Dedifferentiated amniotic fluid mesenchymal stem cell (primary cell): ENCODE results near the gene JOSD2.

Experiments
- DNase-seq: peaks from one replicate; pipeline ENCODE4 v3.0.0-alpha.2; 2016; ENCODE audit errors: extremely low spot score

The JOSD2 gene

DNA sequence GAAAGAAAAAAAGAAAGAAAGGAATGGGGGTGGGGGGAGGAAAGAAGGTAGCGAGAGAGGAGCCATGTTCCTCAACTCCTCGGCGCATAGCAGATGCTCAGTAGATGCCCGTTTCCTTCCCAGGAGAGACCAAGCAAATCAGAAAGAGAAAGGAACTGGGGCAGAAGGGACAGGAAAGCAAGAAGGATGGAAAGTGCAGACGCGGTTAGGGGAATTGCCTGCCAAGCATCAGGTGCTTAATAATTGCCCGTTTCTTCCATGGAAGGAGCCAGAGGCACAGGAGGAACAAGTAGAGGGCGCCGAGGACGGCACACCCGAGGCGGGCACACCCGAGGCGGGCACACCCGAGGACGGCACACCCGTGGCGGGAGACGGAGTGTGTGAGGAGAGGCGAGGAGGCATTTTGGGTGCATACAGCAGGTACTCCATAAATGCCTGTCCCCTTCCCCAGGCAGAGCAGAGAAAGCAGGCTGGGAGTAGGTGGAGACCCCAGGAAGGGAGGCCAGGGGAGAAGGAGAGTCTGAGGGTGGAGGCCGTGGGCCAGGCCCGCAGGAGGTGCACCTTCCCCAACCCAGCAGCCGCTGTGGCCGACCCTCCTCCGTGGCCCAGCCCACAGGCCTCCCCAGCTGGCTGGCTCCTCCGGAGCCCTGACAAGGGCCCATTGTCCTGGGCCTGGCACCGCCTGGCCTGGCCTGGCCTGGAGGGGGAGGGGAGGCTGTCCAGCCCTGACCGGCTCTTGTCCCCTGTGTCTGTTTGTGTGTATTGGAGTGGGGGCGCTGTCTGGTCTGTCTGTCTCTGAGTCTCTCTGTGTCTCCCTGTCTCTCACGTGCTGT lies 14.6 kb downstream of the JOSD2 start:
- no peak for DNase-seq

DNA sequence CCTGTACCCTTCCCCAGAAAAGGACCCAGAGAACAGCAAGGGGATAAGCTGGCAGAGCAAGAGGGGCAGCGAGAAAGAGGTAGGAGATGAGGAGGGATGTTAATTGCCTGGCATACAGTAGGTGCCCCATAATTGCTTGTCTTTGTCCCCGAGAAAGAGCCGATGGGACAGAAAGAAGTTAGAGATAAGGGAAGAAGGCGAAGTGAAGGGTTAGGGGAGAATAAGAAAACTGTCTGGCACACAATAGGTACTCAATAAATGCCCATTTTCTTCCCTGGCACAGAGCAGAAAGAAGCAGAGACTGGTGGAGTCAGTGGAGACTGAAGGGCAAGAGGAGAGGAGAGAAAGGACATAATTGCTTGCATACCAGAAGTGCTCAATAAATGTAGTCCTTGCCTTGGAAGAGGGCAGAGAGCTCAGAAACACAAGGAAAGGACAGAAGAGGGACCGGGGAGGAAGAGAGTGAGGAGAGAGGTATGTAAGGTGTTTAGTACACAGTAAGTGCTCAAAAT lies 15.9 kb downstream of the JOSD2 start:
- no peak for DNase-seq

DNA sequence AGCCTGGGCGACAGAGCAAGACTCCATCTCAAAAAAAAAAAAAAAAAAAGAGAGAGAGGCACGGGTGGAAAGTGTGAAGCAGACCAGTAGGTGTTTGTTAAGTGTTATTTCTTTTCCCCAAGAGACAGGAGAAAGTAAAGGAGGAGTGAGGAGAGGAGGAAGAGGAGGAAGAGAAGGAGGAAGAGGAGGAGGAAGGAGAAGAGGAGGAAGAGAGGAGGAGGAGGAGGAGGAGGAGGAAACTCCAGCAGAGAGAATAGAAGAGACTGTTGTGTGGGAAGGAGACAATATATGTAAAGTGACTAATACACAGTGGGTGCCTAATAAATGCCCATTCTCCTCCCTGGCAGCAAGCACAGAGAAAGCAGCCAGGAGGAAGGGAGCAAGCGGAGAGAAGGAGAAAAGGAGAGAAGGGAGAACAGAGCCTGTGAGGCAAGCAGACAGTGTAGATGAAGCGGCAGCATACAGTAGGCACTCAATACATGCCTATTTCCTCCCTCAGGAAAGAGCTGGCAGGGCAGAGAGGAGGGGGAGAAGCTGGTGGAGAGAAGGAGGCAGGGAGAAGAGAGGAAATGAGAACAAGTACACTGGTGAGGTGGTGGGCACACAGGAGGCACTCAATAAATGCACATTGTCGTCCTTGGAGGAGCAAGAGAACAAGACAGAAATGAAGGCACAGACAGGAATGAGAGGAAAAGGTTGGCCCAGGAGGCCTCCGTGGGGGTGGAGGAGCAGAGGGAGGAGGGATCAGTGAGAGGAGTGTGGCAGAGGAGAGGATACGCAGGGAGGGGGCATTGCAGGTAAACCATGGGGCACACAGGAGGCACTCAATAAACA lies 16.6 kb downstream of the JOSD2 start:
- no peak for DNase-seq

DNA sequence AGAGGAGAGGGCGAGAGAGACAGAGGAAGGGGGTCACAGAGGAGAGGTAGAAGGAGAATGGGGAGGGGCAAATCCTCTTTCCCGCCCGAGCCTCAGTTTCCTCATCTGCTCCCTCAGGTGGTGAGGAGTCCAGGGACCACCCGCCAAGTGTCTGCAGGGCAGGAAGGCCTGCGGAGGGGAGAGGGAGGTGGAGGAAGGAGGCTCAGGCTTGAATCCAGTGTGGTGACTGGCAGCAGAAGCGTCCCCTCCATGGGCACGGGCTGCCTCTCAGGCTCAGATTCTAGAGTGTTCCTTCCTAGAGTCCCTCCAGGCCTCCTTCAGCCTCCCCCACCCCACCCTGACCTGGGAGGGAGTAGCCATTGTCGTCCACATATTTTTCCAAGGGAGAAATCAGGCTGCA lies 17.8 kb downstream of the JOSD2 start:
- no peak for DNase-seq

DNA sequence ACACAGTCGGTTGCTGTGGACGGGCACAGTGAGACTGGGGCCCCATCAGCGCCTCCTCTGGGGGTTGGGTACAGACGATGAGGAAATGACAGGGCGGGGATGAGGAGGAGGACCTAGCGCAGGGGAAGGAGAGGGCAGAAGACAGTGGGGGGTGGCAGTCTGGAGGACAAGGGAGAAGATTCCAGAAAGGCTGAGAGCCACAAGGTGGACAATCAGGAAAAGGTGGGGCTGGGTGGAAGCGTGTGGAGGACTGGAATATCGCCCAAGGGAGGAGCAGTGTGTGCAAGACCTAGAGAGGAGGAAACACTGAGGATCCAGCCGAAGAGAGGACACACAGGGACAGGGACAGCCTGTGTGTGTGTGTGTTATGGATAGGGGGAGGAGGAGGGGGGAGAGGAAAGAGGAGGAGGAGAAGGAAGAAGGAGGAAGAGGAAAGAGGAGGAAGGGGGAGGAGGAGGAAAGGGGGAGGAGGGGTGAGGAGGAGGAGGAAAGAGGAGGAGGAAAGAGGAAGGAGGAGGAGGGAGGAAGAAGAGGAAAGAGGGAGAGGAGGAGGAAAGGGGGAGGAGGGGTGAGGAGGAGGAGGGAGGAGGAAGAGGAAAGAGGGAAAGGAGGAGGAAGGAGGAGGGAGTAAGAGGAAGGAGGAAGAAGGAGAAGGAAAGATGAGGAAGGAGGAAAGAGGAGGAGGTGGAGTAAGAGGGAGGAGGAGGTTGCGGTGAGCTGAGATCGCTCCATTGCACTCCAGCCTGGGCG lies 18.5 kb downstream of the JOSD2 start:
- DNase-seq: no peak

DNA sequence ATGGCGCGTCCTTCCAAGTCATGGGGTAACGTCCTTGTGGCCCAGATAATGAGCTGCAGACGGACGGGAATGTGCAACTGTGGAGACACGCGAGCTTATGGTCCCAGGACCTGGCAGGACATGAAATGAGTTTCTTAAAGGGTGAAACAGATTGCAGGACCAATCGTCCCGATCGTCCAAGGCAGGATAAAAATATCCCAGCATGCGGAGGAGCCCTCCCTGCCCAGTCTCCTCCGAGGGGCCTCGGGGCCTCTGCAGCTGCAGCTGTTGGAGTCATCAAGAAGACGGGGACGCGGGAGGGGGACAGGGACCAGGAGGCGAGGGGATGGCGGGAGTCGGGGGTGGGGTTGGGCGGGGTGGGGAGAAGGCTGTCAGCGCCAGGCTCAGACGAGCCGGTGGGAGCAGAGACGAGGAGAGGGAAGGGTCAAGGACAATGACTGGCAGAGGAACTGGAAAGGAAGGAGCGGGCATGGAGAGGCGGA lies 20.0 kb downstream of the JOSD2 start:
- DNase-seq: no peak

DNA sequence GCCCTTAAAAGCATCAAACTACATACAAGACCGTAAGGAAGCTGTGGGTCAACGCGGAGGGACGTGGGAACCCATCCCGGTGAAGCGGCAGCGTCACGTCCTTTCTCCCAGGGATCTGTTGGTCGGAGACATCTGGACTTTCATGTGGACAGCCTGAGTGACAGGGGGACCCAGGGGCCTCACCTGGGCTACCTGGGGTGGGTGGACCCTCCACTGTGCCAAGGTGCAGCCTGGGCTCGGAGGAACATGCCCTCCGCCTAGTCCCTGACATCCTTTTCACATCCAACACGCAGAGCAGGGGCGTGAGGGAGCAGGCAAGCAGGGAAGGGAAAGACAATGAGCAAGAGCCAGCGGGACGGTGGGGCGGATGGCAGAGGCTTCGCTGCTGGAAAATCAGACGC lies 20.6 kb downstream of the JOSD2 start:
- no peak for DNase-seq

DNA sequence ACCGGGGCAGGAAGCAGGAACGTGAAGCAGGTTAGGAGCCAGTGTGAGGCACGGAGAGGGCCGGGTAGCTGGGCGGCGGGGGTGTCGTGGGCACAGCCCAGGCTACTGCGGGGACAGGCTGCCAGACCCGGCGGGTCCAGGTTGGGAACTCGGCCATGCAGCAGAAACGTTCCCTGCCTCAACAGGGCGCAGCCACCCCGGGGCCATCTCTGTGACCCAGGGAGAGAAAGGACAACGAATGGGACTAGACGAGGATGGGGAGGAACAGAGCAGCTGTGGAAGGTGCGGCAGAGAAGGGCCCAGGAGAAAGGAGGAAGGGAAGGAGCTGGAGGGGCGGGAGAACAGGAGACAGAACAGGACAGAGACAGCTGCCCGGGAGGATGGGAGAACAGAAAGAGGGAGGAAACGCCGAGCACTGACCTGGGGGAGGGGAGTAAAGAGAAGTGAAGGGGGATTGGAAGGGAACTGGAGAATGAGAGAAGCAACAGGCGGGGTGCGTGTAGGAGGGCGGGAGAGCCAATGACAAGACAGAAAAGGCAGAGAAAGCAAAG lies 21.5 kb downstream of the JOSD2 start:
- DNase-seq: no peak

DNA sequence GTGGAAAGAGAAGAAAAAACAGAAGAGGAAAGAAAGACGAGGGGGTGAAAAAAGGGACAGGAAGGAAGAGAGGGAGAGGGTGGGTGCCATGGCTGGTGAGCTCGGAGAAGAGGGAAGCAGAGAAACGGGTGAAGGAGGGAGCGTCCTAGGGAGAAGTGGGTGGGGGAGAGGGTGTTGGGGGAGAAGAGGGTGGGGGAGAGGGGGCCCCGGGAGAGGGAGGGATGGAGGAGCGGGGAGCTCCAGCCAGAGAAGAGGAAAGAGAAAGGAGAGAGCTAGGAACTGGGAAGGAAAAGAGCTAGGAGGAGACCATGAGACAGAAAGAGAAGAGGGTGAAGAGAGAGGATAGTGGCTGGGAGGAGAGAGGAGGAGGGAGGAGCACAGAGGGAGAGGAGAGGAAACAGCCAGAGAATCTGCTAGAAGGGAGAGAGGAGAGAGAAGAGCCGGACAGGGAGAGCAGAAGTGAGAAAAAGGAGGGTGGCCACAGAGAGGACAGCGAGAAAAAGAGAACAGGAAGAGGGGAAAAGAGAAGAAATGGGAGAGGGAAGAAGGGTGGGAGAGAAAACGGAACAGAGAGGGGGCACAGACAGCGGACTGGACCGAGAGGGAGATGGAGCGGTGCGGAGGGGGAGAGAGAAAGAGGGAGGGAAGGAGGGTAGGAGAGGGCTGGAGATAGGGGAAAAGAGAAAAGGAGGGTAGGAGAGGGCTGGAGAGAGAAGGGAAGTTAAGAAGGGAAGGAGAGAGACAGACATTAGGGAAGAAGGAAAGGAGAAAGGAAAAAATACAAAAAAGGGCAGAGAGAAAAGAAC lies 22.4 kb downstream of the JOSD2 start:
- DNase-seq: no peak

DNA sequence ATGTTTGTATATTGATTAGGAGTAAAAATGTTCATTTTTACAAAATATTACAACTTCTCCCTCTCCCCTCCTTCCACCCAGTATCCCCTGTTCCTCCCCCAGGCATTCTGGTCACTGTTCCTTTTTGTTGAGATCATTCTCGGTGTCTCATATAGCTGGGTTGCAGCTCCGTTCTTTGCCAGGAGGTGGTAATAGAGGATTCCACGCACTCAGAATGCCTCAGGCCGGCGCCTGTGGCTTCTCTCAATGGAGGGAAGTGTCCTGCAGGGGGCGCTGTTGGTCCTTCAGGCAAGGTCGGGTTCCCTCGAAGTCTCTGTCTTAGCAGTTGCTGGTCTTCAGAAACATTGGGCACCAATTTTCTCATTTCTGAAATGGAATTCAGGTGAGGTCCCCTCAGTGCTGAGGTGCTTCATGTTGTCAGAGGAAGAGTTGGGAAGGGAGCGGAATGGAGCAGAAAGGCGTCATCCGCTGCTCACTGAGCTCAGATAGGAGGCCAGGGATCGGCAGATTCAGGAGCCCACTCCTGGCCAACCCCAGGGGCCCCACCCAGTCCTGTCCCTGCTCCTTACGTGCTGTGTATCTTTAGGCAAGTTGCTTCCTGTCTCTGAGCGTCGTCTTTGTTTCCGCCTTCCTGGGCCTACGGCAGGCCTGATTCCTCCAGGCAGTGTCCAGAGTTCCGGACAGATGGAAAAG lies 24.0 kb downstream of the JOSD2 start:
- no peak for DNase-seq

DNA sequence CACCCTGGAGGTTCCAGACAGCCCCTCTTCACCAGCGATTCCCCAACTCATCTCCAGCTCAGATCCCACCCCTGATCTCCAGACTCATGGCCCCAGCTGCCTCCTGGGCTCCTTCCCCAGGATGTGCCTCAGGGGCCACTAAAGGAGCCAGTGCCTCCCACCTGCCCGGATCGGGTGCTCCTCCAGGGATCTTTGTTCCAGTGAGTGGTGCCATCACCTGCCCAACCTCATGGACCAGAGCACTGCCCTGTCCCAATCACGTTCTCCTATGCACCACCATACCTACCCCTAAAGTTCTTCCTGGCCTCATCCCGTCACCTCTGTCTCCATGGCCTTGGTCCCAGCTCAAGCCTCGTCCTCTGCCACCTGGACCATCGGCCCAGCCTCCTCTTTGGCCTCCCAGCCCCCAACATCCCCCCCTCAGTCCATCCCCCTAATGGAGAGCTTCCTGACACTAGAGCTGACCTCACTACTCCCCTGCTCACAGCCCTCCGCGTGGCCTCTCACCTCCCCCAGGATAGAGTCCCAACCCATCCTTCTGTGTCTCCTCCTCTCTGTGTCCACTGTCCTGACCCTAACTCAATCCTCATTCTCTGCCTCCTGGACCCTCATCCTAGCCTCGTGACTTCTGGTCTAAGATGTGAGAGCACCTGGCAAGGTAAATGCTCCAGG lies 25.6 kb downstream of the JOSD2 start:
- no peak for DNase-seq

DNA sequence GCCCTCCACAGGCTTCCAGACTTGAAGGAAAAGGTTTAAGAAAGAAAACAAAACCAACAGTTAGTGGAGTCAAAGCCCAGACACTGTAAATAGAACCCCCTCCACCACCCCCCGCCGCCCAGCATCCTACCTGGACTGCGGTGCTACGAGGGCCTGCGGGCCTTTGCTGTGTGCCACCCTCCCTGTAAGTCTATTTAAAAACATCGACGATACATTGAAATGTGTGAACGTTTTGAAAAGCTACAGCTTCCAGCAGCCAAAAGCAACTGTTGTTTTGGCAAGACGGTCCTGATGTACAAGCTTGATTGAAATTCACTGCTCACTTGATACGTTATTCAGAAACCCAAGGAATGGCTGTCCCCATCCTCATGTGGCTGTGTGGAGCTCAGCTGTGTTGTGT lies 28.1 kb downstream of the JOSD2 start:
- no peak for DNase-seq

DNA sequence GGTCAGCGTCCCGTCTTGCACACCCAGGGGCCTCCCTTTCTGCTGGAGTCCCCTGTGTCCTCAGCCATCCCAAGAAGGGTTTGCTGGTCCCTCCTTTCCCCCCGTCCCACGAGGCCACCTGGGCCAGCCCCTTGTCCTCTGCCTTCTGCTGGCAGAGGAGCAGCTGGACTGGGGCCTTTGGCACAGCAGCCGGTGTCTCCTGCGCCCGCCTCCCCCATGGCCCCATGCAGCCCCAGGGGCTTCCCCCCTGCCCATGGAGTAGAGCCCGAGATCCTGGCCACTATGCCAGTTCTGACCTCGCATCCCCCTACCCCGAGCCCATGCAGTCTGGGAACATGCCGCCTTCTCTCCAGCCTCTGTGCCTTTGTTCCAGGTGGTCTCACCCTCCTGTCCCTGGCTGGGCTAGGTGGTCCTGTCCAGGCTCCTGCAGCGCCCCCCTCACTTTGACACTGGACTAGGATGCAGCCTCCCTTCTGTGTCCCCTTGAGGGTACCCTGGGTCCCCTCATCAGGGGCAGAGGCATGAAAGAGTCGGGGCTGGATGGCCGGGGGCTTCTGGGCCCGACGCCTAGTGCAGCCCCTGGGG lies 28.6 kb downstream of the JOSD2 start:
- no peak for DNase-seq

DNA sequence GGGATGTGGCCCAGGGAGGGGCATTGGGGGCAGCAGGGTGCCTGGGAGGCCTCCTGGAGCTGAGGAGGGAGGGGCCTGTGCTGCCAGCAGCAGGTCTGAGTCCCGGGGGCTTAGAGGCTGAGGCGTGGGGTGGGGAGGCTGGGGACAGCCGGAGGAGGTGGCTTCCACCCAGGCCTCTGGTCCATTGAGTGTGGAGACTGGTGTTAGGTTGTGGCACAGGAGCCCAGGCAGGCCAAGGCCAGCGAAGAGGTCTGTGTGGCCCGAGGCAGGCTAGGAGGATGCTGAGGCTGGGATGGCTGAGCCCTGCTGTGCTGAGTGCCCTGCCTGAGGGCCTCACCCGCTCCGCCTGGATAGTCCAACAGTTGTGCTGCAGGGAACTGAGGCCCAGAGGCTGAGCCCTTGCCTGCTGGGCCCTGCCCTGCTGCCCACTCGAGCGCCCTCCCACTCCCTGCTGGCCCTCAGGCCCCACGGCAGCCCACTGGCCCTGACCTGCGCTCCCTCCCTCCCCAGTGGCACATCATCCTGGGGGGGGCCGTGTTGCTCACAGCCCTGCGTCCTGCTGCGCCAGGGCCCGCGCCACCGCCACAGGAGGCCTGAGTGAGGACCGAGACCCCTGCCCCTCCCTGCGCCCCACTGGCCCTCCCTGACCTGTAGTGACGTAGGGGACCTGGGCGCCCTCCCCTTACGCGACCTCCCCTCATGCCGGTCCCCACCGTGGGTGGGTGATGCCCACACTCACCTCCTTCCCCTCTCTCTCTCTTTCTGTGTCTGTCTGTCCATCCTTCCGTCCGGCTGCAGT lies 29.4 kb downstream of the JOSD2 start:
- no peak for DNase-seq

DNA sequence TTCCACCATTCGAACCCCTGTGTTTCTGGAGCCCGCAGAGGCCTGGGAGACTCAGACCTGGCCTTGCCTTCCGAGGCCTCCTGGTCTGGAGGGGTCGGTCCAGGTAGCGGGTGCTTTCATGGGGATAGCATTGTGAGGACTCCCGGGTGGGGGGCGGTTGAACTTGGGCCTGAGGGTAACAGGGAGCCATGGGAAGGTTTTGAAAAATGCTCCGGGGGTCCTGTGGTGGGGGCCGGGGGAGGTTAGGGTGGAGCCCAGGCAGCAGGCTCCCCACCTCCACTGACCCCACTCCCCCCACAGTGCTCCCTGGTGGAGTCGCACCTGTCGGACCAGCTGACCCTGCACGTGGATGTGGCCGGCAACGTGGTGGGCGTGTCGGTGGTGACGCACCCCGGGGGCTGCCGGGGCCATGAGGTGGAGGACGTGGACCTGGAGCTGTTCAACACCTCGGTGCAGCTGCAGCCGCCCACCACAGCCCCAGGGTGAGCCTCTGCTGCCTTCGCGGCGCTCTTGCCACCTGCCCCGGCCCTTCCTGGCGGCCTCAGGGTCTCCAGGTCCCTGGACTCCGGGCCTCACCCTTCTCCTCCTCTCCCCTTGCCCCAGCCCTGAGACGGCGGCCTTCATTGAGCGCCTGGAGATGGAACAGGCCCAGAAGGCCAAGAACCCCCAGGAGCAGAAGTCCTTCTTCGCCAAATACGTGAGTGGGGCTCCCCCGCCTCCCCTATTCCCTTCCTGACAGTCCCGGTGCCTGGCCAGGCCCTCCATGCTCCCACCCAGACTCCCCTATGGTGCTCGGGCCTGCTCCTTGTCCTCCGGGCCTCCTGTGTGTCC lies 30.5 kb downstream of the JOSD2 start:
- DNase-seq: no peak

DNA sequence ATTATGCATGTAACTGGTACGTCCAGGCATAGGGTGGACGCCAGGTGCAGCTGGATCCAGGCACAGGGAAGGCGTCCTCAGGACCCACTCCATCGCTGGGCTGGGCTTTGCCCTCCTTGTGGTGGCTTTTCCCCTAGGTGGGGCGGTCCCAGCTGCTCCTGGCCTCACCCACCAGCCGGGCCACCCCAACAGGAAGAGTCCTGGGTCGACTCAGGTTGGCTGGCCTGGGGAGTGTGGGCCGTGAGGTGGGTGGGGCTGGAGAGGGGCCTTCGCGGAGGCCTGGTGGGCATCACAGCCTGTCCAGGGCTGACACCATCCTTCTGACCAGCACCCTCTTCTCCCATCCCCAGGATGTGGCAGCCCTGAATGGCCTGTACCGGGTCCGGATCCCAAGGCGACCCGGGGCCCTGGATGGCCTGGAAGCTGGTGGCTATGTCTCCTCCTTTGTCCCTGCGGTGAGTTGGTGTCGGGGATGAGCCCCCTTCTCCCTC lies 31.2 kb downstream of the JOSD2 start:
- no peak for DNase-seq
